Measurements from ENCODE around the gene RHCE.
"Not testable (repeated sequence)": the region's sequence is repeated elsewhere in the genome, so short reads cannot be mapped to it uniquely, and the experiment has no call there.

The RHCE gene

GRCh38 chr1:25432749-25433388 lies 12.2 kb upstream of the RHCE start:
- DNase-seq (ENCODE audit: low spot score): no peak

GRCh38 chr1:25431955-25432719 lies 11.5 kb upstream of the RHCE start:
- peak; percentile 65 for DNase-seq (ENCODE audit: low spot score)

- DNase-seq (ENCODE audit: low spot score): peak; percentile 69
Observed at GRCh38 chr1:25430967-25431881, 10.6 kb upstream of the RHCE start.

- peak; percentile 97 for DNase-seq (ENCODE audit: low spot score)
Observed at GRCh38 chr1:25430073-25430966, 9.7 kb upstream of the RHCE start, which contains the start of gene MACO1. Gene MACO1, plus strand, starts transcription at chr1:25430897. Its CDS starts 202 bp downstream, at chr1:25431099.

GRCh38 chr1:25428475-25429166 lies 8.0 kb upstream of the RHCE start:
- DNase-seq (ENCODE audit: low spot score): peak; percentile 40

- peak; percentile 39 for DNase-seq (ENCODE audit: low spot score)
Observed at GRCh38 chr1:25427696-25428095, 7.1 kb upstream of the RHCE start.

GRCh38 chr1:25425098-25426085 lies 4.8 kb upstream of the RHCE start:
- no peak for DNase-seq (ENCODE audit: low spot score)

- DNase-seq (ENCODE audit: low spot score): not testable (repeated sequence)
Observed at GRCh38 chr1:25423206-25423605, 2.6 kb upstream of the RHCE start.

- DNase-seq (ENCODE audit: low spot score): peak; percentile 48
Observed at GRCh38 chr1:25419339-25419738, 1.3 kb downstream of the RHCE start.

- DNase-seq (ENCODE audit: low spot score): not testable (repeated sequence)
Observed at GRCh38 chr1:25417280-25417679, 3.3 kb downstream of the RHCE start.

- peak; percentile 38 for DNase-seq (ENCODE audit: low spot score)
Observed at GRCh38 chr1:25414578-25414977, 6.0 kb downstream of the RHCE start.

- not testable (repeated sequence) for DNase-seq (ENCODE audit: low spot score)
Observed at GRCh38 chr1:25414157-25414556, 6.5 kb downstream of the RHCE start.

- DNase-seq (ENCODE audit: low spot score): peak; percentile 81
Observed at GRCh38 chr1:25412872-25413623, 7.6 kb downstream of the RHCE start.

- peak; percentile 61 for DNase-seq (ENCODE audit: low spot score)
Observed at GRCh38 chr1:25409641-25410427, 10.8 kb downstream of the RHCE start.

GRCh38 chr1:25405731-25406305 lies 14.8 kb downstream of the RHCE start:
- DNase-seq (ENCODE audit: low spot score): not testable (repeated sequence)

- not testable (repeated sequence) for DNase-seq (ENCODE audit: low spot score)
Observed at GRCh38 chr1:25402947-25403803, 17.4 kb downstream of the RHCE start.
